IMR-90 (cell line): Measurements from ENCODE around the gene FRMD3. TPM values are rescaled to one million over a fixed set of nuclear protein-coding genes. Genes with fewer than 3 reads are reported as not detected.

Experiments used
- ATAC-seq: fragments of 200-7000 bp; cut with Tn5 transposase; 2 replicates; pipeline ENCODE4 v1.9.1; 2020; ENCODE audit warnings: low read depth, mild to moderate bottlenecking, moderate library complexity
- BruUV-seq: library from RNA; stranded (reverse); fragments of 400-500 nt; replicated peaks from 2 replicates; lab custom pipeline; 2021; lab: Mats Ljungman, UMichigan
- CTCF ChIA-PET: fragments of 300-600 bp; formaldehyde crosslinking; extraction: SDS; loops from one replicate; lab custom pipeline; 2021; ENCODE audit warnings: antibody characterized with exemption; lab: Yijun Ruan, JAX
- POLR2A ChIA-PET: fragments of 300-600 bp; sonication (Branson Sonifier 250); formaldehyde crosslinking; loops from one replicate; lab custom pipeline; 2022; ENCODE audit warnings: antibody characterized with exemption; ENCODE audit not compliant: unreplicated experiment; lab: Charles Lee
- DNase-seq: peaks from one replicate; pipeline ENCODE4 v3.0.0; 2013
- H2AFZ ChIP-seq: replicated peaks from 2 replicates; pipeline ENCODE3; 2013; ENCODE audit warnings: low read length, mild to moderate bottlenecking; ENCODE audit not compliant: poor library complexity
- H2AK5ac ChIP-seq: 2 replicates; pipeline ENCODE4 v1.6.1; 2013; ENCODE audit warnings: low read depth, low read length, inconsistent platforms
- H2AK9ac ChIP-seq: replicated peaks from 2 replicates; pipeline ENCODE3; 2013; ENCODE audit warnings: mild to moderate bottlenecking, low read depth, low read length, moderate library complexity; ENCODE audit not compliant: poor library complexity
- H2BK120ac ChIP-seq: 2 replicates; pipeline ENCODE4 v1.6.1; 2013; ENCODE audit warnings: low read depth, low read length, inconsistent platforms
- H2BK15ac ChIP-seq: 3 replicates; pipeline ENCODE4 v1.6.1; 2013; ENCODE audit warnings: low read depth, low read length, inconsistent platforms
- H2BK20ac ChIP-seq: 2 replicates; pipeline ENCODE4 v1.6.1; 2013; ENCODE audit warnings: low read depth, mild to moderate bottlenecking, inconsistent platforms, low read length, moderate library complexity
- H2BK5ac ChIP-seq: 2 replicates; pipeline ENCODE4 v1.6.1; 2013; ENCODE audit warnings: mild to moderate bottlenecking, low read depth, low read length, inconsistent platforms; ENCODE audit not compliant: poor library complexity, severe bottlenecking
- H3K14ac ChIP-seq: replicated peaks from 2 replicates; pipeline ENCODE4 v1.6.1; 2013; ENCODE audit warnings: low read depth, low read length, inconsistent platforms
- H3K18ac ChIP-seq: 2 replicates; pipeline ENCODE4 v1.6.1; 2013; ENCODE audit warnings: low read depth, low read length, control low read depth
- H3K23ac ChIP-seq: 2 replicates; pipeline ENCODE4 v1.6.1; 2013; ENCODE audit warnings: low read depth, low read length, inconsistent platforms
- H3K27ac ChIP-seq: 2 replicates; pipeline ENCODE4 v1.5.1; 2013; ENCODE audit warnings: mild to moderate bottlenecking, control low read depth, low read length; ENCODE audit not compliant: insufficient read depth
- H3K27me3 ChIP-seq: 2 replicates; pipeline ENCODE4 v1.6.1; 2013; ENCODE audit warnings: low read length; ENCODE audit not compliant: control insufficient read depth, insufficient read depth
- H3K36me3 ChIP-seq: 2 replicates; pipeline ENCODE4 v1.6.1; 2013; ENCODE audit warnings: low read length, mixed read lengths; ENCODE audit not compliant: control insufficient read depth, insufficient read depth
- H3K4ac ChIP-seq: 2 replicates; pipeline ENCODE4 v1.6.1; 2013; ENCODE audit warnings: low read depth, low read length, inconsistent platforms
- H3K4me1 ChIP-seq: 2 replicates; pipeline ENCODE4 v1.6.1; 2013; ENCODE audit warnings: low read length, mixed read lengths; ENCODE audit not compliant: control insufficient read depth, insufficient read depth
- H3K4me2 ChIP-seq: 2 replicates; pipeline ENCODE4 v1.6.1; 2013; ENCODE audit warnings: low read depth, mild to moderate bottlenecking, control low read depth, low read length, moderate library complexity
- H3K4me3 ChIP-seq: 2 replicates; pipeline ENCODE4 v1.5.1; 2013; ENCODE audit warnings: low read depth, mild to moderate bottlenecking, control low read depth, low read length, moderate library complexity; ENCODE audit not compliant: insufficient read depth
- H3K56ac ChIP-seq: 2 replicates; pipeline ENCODE4 v1.6.1; 2013; ENCODE audit warnings: low read length, inconsistent platforms; ENCODE audit not compliant: insufficient read depth; ENCODE audit errors: extremely low read depth
- H3K79me1 ChIP-seq, 2 experiments: 2 replicates each; pipeline ENCODE4 v1.6.1; 2013; ENCODE audit warnings: low read length in 2 of 2, inconsistent platforms in 1 of 2, low read depth in 1 of 2
- H3K9ac ChIP-seq: 2 replicates; pipeline ENCODE4 v1.6.1; 2013; ENCODE audit warnings: low read depth, low read length, control low read depth
- H3K9me1 ChIP-seq: 2 replicates; pipeline ENCODE4 v1.6.1; 2013; ENCODE audit warnings: low read length, inconsistent platforms; ENCODE audit not compliant: insufficient read depth
- H3K9me3 ChIP-seq: 2 replicates; pipeline ENCODE4 v1.6.1; 2013; ENCODE audit warnings: low read length; ENCODE audit not compliant: control insufficient read depth, insufficient read depth
- H4K20me1 ChIP-seq: 2 replicates; pipeline ENCODE4 v1.6.1; 2013; ENCODE audit warnings: low read length, inconsistent platforms; ENCODE audit not compliant: insufficient read depth
- H4K5ac ChIP-seq: 2 replicates; pipeline ENCODE4 v1.6.1; 2013; ENCODE audit warnings: mild to moderate bottlenecking, low read depth, low read length, control low read depth
- H4K8ac ChIP-seq, 2 experiments: 2 replicates each; pipeline ENCODE4 v1.6.1; 2013; ENCODE audit warnings: low read depth in 2 of 2, low read length in 2 of 2, control low read depth in 1 of 2, inconsistent platforms in 1 of 2
- H4K91ac ChIP-seq: 2 replicates; pipeline ENCODE4 v1.6.1; 2013; ENCODE audit warnings: low read depth, low read length, inconsistent platforms; ENCODE audit not compliant: insufficient read depth
- FOS ChIP-seq: fragments of 150-350 bp; IDR thresholded peaks from 2 replicates; pipeline ENCODE4 v1.6.1; 2016; ENCODE audit warnings: low read depth, low read length
- MAFK ChIP-seq: IDR thresholded peaks from 2 replicates; pipeline ENCODE4 v1.6.1; 2012; ENCODE audit warnings: low read depth, low read length, improper control_type of control experiment
- MAZ ChIP-seq: IDR thresholded peaks from 2 replicates; pipeline ENCODE4 v1.6.1; 2012; ENCODE audit warnings: low read depth, mild to moderate bottlenecking, low read length, improper control_type of control experiment, moderate library complexity, borderline replicate concordance
- MXI1 ChIP-seq: IDR thresholded peaks from 2 replicates; pipeline ENCODE4 v1.6.1; 2012; ENCODE audit warnings: low read depth, mild to moderate bottlenecking, low read length, moderate library complexity, borderline replicate concordance
- NFE2L2 ChIP-seq: fragments of 150-350 bp; IDR thresholded peaks from 2 replicates; pipeline ENCODE4 v1.6.1; 2016; ENCODE audit warnings: low read depth, mild to moderate bottlenecking, low read length
- RAD21 ChIP-seq: IDR thresholded peaks from 2 replicates; pipeline ENCODE4 v1.6.1; 2012; ENCODE audit warnings: low read length, improper control_type of control experiment
- RFX5 ChIP-seq: IDR thresholded peaks from 2 replicates; pipeline ENCODE4 v1.8.0; 2012; ENCODE audit warnings: low read depth, mild to moderate bottlenecking, low read length, moderate library complexity
- SMC3 ChIP-seq: fragments of 150-350 bp; IDR thresholded peaks from 2 replicates; pipeline ENCODE4 v1.6.1; 2016; ENCODE audit warnings: low read depth, mild to moderate bottlenecking, antibody characterized with exemption, low read length, moderate library complexity
- WGBS, 2 experiments: methylation state at CpG; one replicate each; pipeline versions ENCODE4 v1.1.5 to v1.1.7; 2013; ENCODE audit warnings: missing lambda C conversion rate in 2 of 2; ENCODE audit not compliant: insufficient read length in 1 of 2; ENCODE audit errors: extremely low coverage in 2 of 2; 5-methylcytosine and 5-hydroxymethylcytosine counted together
- dilution Hi-C: fragments of 300-500 bp; cut with HindIII; formaldehyde crosslinking; loops from one replicate; pipeline ENCODE4 v1.14.3; 2018; ENCODE audit warnings: low sequenced_read_pairs; ENCODE audit not compliant: unreplicated experiment
- in situ Hi-C: fragments of 300-500 bp; cut with MboI; formaldehyde crosslinking; loops from 3 replicates; pipeline ENCODE4 v1.14.3; 2019; ENCODE audit warnings: low sequenced_read_pairs, inconsistent platforms, mixed read lengths
- intact Hi-C: fragments of 100-400 bp; cut with micrococcal nuclease; formaldehyde crosslinking; loops from 2 replicates; pipeline ENCODE4 v1.10.0; 2022
- polyA plus RNA-seq, 3 experiments: library from polyadenylated mRNA; depleted of rRNA; stranded (reverse); fragments of >200 nt; gene quantifications; 2 replicates each; pipeline ENCODE4 v1.2.3, GENCODE V29; 2012; ENCODE audit warnings: low replicate concordance in 1 of 3
- total RNA-seq: library from RNA; depleted of rRNA; stranded (reverse); fragments of >200 nt; gene quantifications from 2 replicates; pipeline ENCODE4 v1.2.3, GENCODE V29; 2012
- TF ChIP-seq, protein P1 (sequence below): fragments of 150-350 bp; IDR thresholded peaks from 2 replicates; pipeline ENCODE4 v1.6.1; 2017; ENCODE audit warnings: mild to moderate bottlenecking, antibody characterized with exemption, low read length, low read depth
- TF ChIP-seq, protein P2 (sequence below): fragments of 150-350 bp; IDR thresholded peaks from 2 replicates; pipeline ENCODE4 v1.6.1; 2016; ENCODE audit warnings: low read depth, mild to moderate bottlenecking, low read length, moderate library complexity, borderline replicate concordance

FRMD3 gene
- total and polyA plus RNA-seq, 2 of the 4 experiments (the other 2 are of a cell fraction): 0.02 to 0.18 TPM

DNA sequence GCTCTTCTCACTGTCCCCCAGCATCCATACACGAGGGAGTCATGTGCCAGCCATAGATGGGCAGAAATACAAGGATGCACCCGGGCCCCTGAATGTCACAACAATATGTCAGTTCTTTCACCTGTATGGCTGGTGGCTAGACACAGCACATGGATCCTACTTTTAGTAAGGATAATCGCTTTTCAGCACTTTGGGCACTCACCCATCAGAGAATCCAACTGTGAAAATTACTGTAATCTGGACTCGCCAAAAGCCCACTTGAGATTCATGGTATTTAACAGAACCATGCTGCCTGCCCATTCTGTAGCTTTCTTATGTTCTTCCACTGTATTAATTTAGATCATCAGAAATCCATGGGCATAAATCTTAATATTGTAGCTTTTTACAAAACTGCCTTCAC lies 124.8 kb downstream of the FRMD3 start:
- H3K14ac ChIP-seq: no peak overlapping the region
- no peak overlapping the region for H3K4me3 ChIP-seq
- no peak overlapping the region for H3K4ac ChIP-seq
- no peaks in the 10 kb centered on the region for H3K9me1 ChIP-seq
- no peak overlapping the region for H3K27ac ChIP-seq
- no peak overlapping the region for H4K91ac ChIP-seq
- no peak overlapping the region for H3K18ac ChIP-seq
- H3K56ac ChIP-seq: no peak overlapping the region
- no peak overlapping the region for H4K5ac ChIP-seq
- no peaks in the 10 kb centered on the region for H3K27me3 ChIP-seq
- no peak overlapping the region for H2BK20ac ChIP-seq
- dilution Hi-C loops (no loop called here), in situ Hi-C loops (no loop called here), intact Hi-C loops (no loop called here)
- WGBS, 2 experiments: no CpG with 5 or more reads among the region's 4 CpGs
- H3K79me1 ChIP-seq: no peaks in the 10 kb centered on the region
- no peak overlapping the region for H2AFZ ChIP-seq
- DNase-seq (no peak), ATAC-seq (no peak)
- H4K20me1 ChIP-seq: no peaks in the 10 kb centered on the region
- H3K36me3 ChIP-seq: no peaks in the 10 kb centered on the region
- H2AK5ac ChIP-seq: no peak overlapping the region
- H4K8ac ChIP-seq: no peak overlapping the region
- no peaks in the 10 kb centered on the region for H3K4me1 ChIP-seq
- no peaks in the 10 kb centered on the region for H3K9me3 ChIP-seq
- H3K23ac ChIP-seq: no peak overlapping the region
- H2BK5ac ChIP-seq: no peak overlapping the region
- POLR2A ChIA-PET: no interaction called here
- no peak overlapping the region for H2BK120ac ChIP-seq
- no peak overlapping the region for H2AK9ac ChIP-seq
- BruUV-seq: no TSS peak
- no peak overlapping the region for H3K4me2 ChIP-seq
- no peak overlapping the region for H3K9ac ChIP-seq
- no peak for TF ChIP-seq SMC3
- TF ChIP-seq MXI1: no peak
- no peak for TF ChIP-seq RAD21
- TF ChIP-seq MAZ: no peak
- no peak for TF ChIP-seq RFX5
- TF ChIP-seq, protein P1, sequence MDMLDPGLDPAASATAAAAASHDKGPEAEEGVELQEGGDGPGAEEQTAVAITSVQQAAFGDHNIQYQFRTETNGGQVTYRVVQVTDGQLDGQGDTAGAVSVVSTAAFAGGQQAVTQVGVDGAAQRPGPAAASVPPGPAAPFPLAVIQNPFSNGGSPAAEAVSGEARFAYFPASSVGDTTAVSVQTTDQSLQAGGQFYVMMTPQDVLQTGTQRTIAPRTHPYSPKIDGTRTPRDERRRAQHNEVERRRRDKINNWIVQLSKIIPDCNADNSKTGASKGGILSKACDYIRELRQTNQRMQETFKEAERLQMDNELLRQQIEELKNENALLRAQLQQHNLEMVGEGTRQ: no peak
- no peak for TF ChIP-seq MAFK
- no peak for TF ChIP-seq FOS
- TF ChIP-seq, protein P2, sequence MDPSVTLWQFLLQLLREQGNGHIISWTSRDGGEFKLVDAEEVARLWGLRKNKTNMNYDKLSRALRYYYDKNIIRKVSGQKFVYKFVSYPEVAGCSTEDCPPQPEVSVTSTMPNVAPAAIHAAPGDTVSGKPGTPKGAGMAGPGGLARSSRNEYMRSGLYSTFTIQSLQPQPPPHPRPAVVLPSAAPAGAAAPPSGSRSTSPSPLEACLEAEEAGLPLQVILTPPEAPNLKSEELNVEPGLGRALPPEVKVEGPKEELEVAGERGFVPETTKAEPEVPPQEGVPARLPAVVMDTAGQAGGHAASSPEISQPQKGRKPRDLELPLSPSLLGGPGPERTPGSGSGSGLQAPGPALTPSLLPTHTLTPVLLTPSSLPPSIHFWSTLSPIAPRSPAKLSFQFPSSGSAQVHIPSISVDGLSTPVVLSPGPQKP: no peak
- no peak for TF ChIP-seq NFE2L2
- no peak overlapping the region for H2BK15ac ChIP-seq
- CTCF ChIA-PET: no interaction called here
